Activated T-helper 2 cell treated with anti-CD3 and anti-CD28 coated beads, Interferon-gamma antibody, Interleukin-2, Interleukin-4, amounts not matched to agents 10 μg/mL and 5 μg/mL and 100 μg/mL, durations not matched to agents 14 hours and 24 hours and 36 hours (primary cell): ENCODE data around the gene BOD1. TPM values are rescaled to one million over a fixed set of nuclear protein-coding genes. Genes with fewer than 3 reads are reported as not detected.

ENCODE experiments used
- DNase-seq: peaks from one replicate; pipeline ENCODE4 v3.0.0; 2021; ENCODE audit warnings: low spot score
- H3K27ac Mint-ChIP-seq: one replicate; pipeline ENCODE4 v1.8.0; 2021; ENCODE audit warnings: mixed read lengths
- H3K27me3 Mint-ChIP-seq: one replicate; pipeline ENCODE4 v1.8.0; 2021; ENCODE audit warnings: low read depth, mixed read lengths
- H3K36me3 Mint-ChIP-seq: one replicate; pipeline ENCODE4 v1.8.0; 2021; ENCODE audit warnings: low read depth, mixed read lengths
- H3K4me1 Mint-ChIP-seq: one replicate; pipeline ENCODE4 v1.8.0; 2021; ENCODE audit warnings: low read depth, mixed read lengths
- H3K4me3 Mint-ChIP-seq: one replicate; pipeline ENCODE4 v1.8.0; 2021; ENCODE audit warnings: low read depth, mild to moderate bottlenecking, moderate library complexity, mixed read lengths
- H3K9me3 Mint-ChIP-seq: one replicate; pipeline ENCODE4 v1.8.0; 2021; ENCODE audit warnings: mixed read lengths
- intact Hi-C: fragments of 100-400 bp; cut with micrococcal nuclease; formaldehyde crosslinking; loops from one replicate; pipeline ENCODE4 v1.15.1; 2023
- total RNA-seq: library from RNA; stranded (reverse); gene quantifications from 2 replicates; pipeline ENCODE4 v1.2.3, GENCODE V29; 2022

Gene BOD1
- total RNA-seq, 1 donor from 2014 or later = 32.3 TPM

GRCh38 chr5:173575985-173576384 lies 40.5 kb downstream of the BOD1 start:
- Mint-ChIP-seq H3K9me3 (peaks cover 7% of the 10 kb centered on the region), H3K36me3 (no peaks in the 10 kb centered on the region), H3K4me1 (no peaks in the 10 kb centered on the region), H3K4me3 (no peak overlapping the region), H3K27me3 (peaks cover 12% of the 10 kb centered on the region), H3K27ac (no peak overlapping the region)
- no peak for DNase-seq
- intact Hi-C loops = no loop called here

- H3K36me3 Mint-ChIP-seq = no peaks in the 10 kb centered on the region
- no peak for DNase-seq
- H3K9me3 Mint-ChIP-seq = peaks cover 7% of the 10 kb centered on the region
- intact Hi-C loops = no loop called here
- no peak overlapping the region for H3K27ac Mint-ChIP-seq
- no peak overlapping the region for H3K4me3 Mint-ChIP-seq
- no peaks in the 10 kb centered on the region for H3K4me1 Mint-ChIP-seq
- H3K27me3 Mint-ChIP-seq = peaks cover 12% of the 10 kb centered on the region
These were observed 41.5 kb downstream of the BOD1 start for GRCh38 chr5:173574983-173575382.

- no peak overlapping the region for H3K27ac Mint-ChIP-seq
- intact Hi-C loops = loop anchor here (2.0 kb wide), 1 partner anchor 279 kb away; no protein-coding TSS in a partner anchor
- peak; percentile 43 for DNase-seq
- H3K9me3 Mint-ChIP-seq = no peaks in the 10 kb centered on the region
- H3K4me1 Mint-ChIP-seq = no peaks in the 10 kb centered on the region
- H3K36me3 Mint-ChIP-seq = no peaks in the 10 kb centered on the region
- H3K27me3 Mint-ChIP-seq = peaks cover 12% of the 10 kb centered on the region
- no peak overlapping the region for H3K4me3 Mint-ChIP-seq
These were observed 43.1 kb downstream of the BOD1 start for GRCh38 chr5:173573126-173573960.

GRCh38 chr5:173572431-173573125 lies 43.9 kb downstream of the BOD1 start:
- H3K4me1 Mint-ChIP-seq = no peaks in the 10 kb centered on the region
- DNase-seq = no peak
- no peak overlapping the region for H3K4me3 Mint-ChIP-seq
- intact Hi-C loops = loop anchor here (2.0 kb wide), 1 partner anchor 278 kb away; no protein-coding TSS in a partner anchor
- H3K9me3 Mint-ChIP-seq = no peaks in the 10 kb centered on the region
- H3K27ac Mint-ChIP-seq = no peak overlapping the region
- no peaks in the 10 kb centered on the region for H3K36me3 Mint-ChIP-seq
- peaks cover 12% of the 10 kb centered on the region for H3K27me3 Mint-ChIP-seq

GRCh38 chr5:173570321-173571090 lies 45.9 kb downstream of the BOD1 start:
- Mint-ChIP-seq H3K27me3 (peaks cover 12% of the 10 kb centered on the region), H3K27ac (no peak overlapping the region), H3K9me3 (no peaks in the 10 kb centered on the region), H3K36me3 (no peaks in the 10 kb centered on the region), H3K4me3 (no peak overlapping the region), H3K4me1 (no peaks in the 10 kb centered on the region)
- intact Hi-C loops = no loop called here
- DNase-seq = no peak

- DNase-seq = no peak
- H3K36me3 Mint-ChIP-seq = no peaks in the 10 kb centered on the region
- peaks cover 7% of the 10 kb centered on the region for H3K27me3 Mint-ChIP-seq
- no peak overlapping the region for H3K4me3 Mint-ChIP-seq
- H3K27ac Mint-ChIP-seq = no peak overlapping the region
- no peaks in the 10 kb centered on the region for H3K9me3 Mint-ChIP-seq
- no peaks in the 10 kb centered on the region for H3K4me1 Mint-ChIP-seq
- intact Hi-C loops = no loop called here
These were observed 47.7 kb downstream of the BOD1 start for GRCh38 chr5:173568703-173569102.

DNA sequence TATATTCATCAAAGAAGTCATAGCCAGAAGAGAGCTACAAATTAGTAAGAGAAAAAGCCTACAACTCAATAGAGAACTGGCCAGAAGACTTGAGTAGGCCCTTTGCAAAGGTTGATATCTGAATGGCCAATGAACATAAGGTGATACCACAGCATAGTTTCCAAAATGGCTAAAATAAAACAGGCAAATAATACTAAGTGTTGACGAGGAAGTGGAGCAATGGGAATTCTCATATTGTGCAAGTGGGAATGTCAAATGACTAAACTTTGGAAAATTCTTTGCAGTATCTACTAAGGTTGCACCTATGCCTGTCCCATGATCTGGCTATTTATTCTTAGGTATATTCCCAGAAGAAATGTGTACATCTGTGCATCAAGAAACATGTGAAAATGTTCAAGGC lies 48.3 kb downstream of the BOD1 start:
- H3K27me3 Mint-ChIP-seq = peaks cover 7% of the 10 kb centered on the region
- H3K4me1 Mint-ChIP-seq = no peaks in the 10 kb centered on the region
- intact Hi-C loops = no loop called here
- DNase-seq = no peak
- H3K4me3 Mint-ChIP-seq = no peak overlapping the region
- no peaks in the 10 kb centered on the region for H3K9me3 Mint-ChIP-seq
- no peaks in the 10 kb centered on the region for H3K36me3 Mint-ChIP-seq
- no peak overlapping the region for H3K27ac Mint-ChIP-seq

- no peaks in the 10 kb centered on the region for H3K9me3 Mint-ChIP-seq
- intact Hi-C loops = no loop called here
- H3K4me3 Mint-ChIP-seq = no peak overlapping the region
- H3K27me3 Mint-ChIP-seq = peaks cover 2% of the 10 kb centered on the region
- H3K36me3 Mint-ChIP-seq = no peaks in the 10 kb centered on the region
- no peak overlapping the region for H3K27ac Mint-ChIP-seq
- no peak for DNase-seq
- H3K4me1 Mint-ChIP-seq = no peaks in the 10 kb centered on the region
These were observed 48.9 kb downstream of the BOD1 start for GRCh38 chr5:173567548-173567947.

- Mint-ChIP-seq H3K9me3 (peaks cover 6% of the 10 kb centered on the region), H3K36me3 (no peaks in the 10 kb centered on the region), H3K27me3 (no peaks in the 10 kb centered on the region), H3K4me1 (no peaks in the 10 kb centered on the region), H3K4me3 (no peak overlapping the region), H3K27ac (no peak overlapping the region)
- no peak for DNase-seq
- intact Hi-C loops = no loop called here
These were observed 50.9 kb downstream of the BOD1 start for GRCh38 chr5:173565491-173566072.

DNA sequence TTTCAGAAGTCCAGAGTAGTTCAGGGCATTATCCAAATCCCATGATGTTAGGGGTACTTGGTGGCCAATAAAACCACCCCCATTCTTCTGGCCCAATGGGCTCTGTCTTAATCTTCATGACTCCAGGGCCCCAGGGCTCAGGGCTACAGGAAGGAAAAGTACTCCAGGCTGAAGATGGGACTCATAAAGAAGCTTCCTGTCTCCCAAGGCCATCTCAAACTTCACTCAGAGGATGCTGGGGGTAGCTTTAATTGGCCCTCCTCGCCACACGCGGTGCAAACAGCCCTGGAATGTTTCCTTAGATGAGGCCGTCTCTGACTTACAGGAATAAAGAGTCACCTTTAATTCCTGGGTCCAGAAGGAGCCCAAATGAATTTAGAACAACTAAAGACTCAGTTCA lies 52.3 kb downstream of the BOD1 start:
- Mint-ChIP-seq H3K27me3 (no peaks in the 10 kb centered on the region), H3K36me3 (no peaks in the 10 kb centered on the region), H3K4me1 (no peaks in the 10 kb centered on the region), H3K27ac (no peak overlapping the region), H3K9me3 (peaks cover 10% of the 10 kb centered on the region), H3K4me3 (no peak overlapping the region)
- DNase-seq = no peak
- intact Hi-C loops = no loop called here

DNA sequence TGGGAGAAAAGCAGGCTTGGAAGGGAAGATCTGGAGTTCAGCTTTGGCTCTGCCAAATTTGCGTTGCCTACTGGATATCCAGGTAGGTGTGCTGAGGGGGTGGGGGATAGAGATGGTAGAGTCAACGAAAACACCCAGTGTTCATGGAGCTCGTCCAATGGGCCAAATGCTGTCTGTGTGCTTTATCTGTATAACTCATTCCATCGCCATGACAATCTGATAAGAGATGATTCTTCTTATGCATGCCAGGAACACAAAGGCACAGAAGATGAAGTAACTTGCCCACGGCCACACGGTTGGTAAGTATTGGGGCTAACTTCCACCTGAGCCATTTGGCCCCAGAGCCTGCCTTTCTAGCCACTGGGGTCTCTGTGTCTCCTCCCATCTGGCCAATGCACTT lies 53.2 kb downstream of the BOD1 start:
- H3K27me3 Mint-ChIP-seq = no peaks in the 10 kb centered on the region
- H3K27ac Mint-ChIP-seq = no peak overlapping the region
- no peaks in the 10 kb centered on the region for H3K4me1 Mint-ChIP-seq
- DNase-seq = no peak
- H3K4me3 Mint-ChIP-seq = no peak overlapping the region
- intact Hi-C loops = no loop called here
- no peaks in the 10 kb centered on the region for H3K36me3 Mint-ChIP-seq
- peaks cover 10% of the 10 kb centered on the region for H3K9me3 Mint-ChIP-seq

DNA sequence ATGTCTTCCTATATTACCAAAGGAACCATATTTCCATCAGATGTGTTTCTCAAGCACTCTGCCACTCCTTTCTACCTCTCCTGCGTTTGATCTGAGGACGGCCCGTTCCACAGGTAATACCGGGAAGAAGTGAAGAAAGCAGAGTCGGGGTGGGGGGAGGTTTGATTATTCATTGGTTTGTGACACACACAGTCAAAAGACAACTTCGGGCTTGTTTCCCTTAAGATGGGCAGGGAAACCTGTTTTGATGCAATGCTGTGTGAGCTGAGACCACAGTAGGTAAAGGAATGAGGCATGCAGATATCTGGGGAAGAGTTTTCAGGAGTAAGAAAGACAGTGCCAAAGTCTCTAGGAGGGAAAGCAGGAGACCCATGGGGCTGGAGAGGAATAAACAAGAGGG lies 54.0 kb downstream of the BOD1 start:
- no peak for DNase-seq
- no peak overlapping the region for H3K4me3 Mint-ChIP-seq
- H3K27ac Mint-ChIP-seq = no peak overlapping the region
- H3K9me3 Mint-ChIP-seq = peaks cover 10% of the 10 kb centered on the region
- H3K27me3 Mint-ChIP-seq = no peaks in the 10 kb centered on the region
- intact Hi-C loops = no loop called here
- H3K4me1 Mint-ChIP-seq = no peaks in the 10 kb centered on the region
- H3K36me3 Mint-ChIP-seq = no peaks in the 10 kb centered on the region
